Measurements from ENCODE around the gene SUB1. TPM values are rescaled to one million over a fixed set of nuclear protein-coding genes. Genes with fewer than 3 reads are reported as not detected.

Gene SUB1
- polyA plus RNA-seq, 1 donor from 2014 or later, result 1,107 TPM

DNA sequence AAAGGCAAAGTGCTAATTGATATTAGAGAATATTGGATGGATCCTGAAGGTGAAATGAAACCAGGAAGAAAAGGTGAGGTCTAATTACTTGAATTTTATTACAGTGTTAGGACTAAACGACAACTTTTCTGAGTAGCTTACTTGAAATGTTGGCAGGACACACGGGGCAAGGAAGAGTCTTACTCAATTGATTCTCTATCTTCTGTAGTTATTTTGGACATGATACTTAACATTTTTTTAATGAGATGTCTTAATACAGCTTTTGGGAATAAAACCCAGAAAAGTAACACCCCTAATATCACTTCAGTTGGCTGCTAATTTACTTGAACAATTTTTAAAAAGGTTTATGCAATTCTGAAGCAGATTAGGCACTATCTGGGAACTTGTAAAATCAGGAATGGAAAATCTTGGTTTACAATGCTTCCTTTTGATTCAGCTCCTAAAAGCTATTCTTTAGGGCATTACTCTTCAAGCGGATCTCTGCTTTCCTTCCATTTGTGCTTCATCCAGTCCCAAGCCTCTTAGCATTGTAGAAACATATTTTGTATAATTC is 13.7 kb downstream of the SUB1 start:
- peaks cover 39% of the 10 kb centered on the region for H3K79me2 ChIP-seq (replicated peaks; ENCODE audit: insufficient read depth, low read length)
- TF ChIP-seq TAF1 (IDR thresholded peaks at IDR 0.05; ENCODE audit: low read depth) (no peak), EP300 (conservative IDR thresholded peaks at IDR 0.05; ENCODE audit: poor library complexity, severe bottlenecking) (no peak), POLR2AphosphoS5 (IDR thresholded peaks at IDR 0.05) (no peak), EZH2 (IDR thresholded peaks at IDR 0.05; ENCODE audit: borderline replicate concordance, insufficient read depth, low read length, poor library complexity, severe bottlenecking) (no peak), SMC3 (conservative IDR thresholded peaks at IDR 0.05; ENCODE audit: poor library complexity) (no peak), RAD21 (conservative IDR thresholded peaks at IDR 0.05) (no peak), MXI1 (conservative IDR thresholded peaks at IDR 0.05; ENCODE audit: poor library complexity, severe bottlenecking) (no peak)
- TF ChIP-seq, protein P1, sequence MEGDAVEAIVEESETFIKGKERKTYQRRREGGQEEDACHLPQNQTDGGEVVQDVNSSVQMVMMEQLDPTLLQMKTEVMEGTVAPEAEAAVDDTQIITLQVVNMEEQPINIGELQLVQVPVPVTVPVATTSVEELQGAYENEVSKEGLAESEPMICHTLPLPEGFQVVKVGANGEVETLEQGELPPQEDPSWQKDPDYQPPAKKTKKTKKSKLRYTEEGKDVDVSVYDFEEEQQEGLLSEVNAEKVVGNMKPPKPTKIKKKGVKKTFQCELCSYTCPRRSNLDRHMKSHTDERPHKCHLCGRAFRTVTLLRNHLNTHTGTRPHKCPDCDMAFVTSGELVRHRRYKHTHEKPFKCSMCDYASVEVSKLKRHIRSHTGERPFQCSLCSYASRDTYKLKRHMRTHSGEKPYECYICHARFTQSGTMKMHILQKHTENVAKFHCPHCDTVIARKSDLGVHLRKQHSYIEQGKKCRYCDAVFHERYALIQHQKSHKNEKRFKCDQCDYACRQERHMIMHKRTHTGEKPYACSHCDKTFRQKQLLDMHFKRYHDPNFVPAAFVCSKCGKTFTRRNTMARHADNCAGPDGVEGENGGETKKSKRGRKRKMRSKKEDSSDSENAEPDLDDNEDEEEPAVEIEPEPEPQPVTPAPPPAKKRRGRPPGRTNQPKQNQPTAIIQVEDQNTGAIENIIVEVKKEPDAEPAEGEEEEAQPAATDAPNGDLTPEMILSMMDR (IDR thresholded peaks at IDR 0.05; ENCODE audit: poor library complexity, severe bottlenecking), result no peak
- TF ChIP-seq, protein P2, sequence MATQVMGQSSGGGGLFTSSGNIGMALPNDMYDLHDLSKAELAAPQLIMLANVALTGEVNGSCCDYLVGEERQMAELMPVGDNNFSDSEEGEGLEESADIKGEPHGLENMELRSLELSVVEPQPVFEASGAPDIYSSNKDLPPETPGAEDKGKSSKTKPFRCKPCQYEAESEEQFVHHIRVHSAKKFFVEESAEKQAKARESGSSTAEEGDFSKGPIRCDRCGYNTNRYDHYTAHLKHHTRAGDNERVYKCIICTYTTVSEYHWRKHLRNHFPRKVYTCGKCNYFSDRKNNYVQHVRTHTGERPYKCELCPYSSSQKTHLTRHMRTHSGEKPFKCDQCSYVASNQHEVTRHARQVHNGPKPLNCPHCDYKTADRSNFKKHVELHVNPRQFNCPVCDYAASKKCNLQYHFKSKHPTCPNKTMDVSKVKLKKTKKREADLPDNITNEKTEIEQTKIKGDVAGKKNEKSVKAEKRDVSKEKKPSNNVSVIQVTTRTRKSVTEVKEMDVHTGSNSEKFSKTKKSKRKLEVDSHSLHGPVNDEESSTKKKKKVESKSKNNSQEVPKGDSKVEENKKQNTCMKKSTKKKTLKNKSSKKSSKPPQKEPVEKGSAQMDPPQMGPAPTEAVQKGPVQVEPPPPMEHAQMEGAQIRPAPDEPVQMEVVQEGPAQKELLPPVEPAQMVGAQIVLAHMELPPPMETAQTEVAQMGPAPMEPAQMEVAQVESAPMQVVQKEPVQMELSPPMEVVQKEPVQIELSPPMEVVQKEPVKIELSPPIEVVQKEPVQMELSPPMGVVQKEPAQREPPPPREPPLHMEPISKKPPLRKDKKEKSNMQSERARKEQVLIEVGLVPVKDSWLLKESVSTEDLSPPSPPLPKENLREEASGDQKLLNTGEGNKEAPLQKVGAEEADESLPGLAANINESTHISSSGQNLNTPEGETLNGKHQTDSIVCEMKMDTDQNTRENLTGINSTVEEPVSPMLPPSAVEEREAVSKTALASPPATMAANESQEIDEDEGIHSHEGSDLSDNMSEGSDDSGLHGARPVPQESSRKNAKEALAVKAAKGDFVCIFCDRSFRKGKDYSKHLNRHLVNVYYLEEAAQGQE (IDR thresholded peaks at IDR 0.05; ENCODE audit: borderline replicate concordance), result no peak
- no peak overlapping the region for H3K4me3 ChIP-seq (ENCODE audit: low read length)
- H3F3A ChIP-seq (ENCODE audit: insufficient read depth, low read length, poor library complexity, severe bottlenecking), result no peaks in the 10 kb centered on the region
- no peaks in the 10 kb centered on the region for H3K27me3 ChIP-seq (ENCODE audit: insufficient read depth, low read depth, low read length)
- no peak overlapping the region for H3K9ac ChIP-seq (ENCODE audit: low read length)
- no peak overlapping the region for H2AFZ ChIP-seq (ENCODE audit: low read depth, low read length)
- no peaks in the 10 kb centered on the region for H3K9me3 ChIP-seq (ENCODE audit: low read length)
- H3K9me2 ChIP-seq (ENCODE audit: insufficient read depth, low read length), result no peaks in the 10 kb centered on the region
- no peak overlapping the region for H3K27ac ChIP-seq (ENCODE audit: low read length)
- H3K4me2 ChIP-seq (ENCODE audit: low read length), result no peak overlapping the region
- peaks cover 26% of the 10 kb centered on the region for H4K20me1 ChIP-seq (ENCODE audit: insufficient read depth)
- peaks cover 13% of the 10 kb centered on the region for H3K36me3 ChIP-seq (ENCODE audit: insufficient read depth, low read length)

GRCh38 chr5:32600054-32600622 is 14.8 kb downstream of the SUB1 start:
- H3K36me3 ChIP-seq (ENCODE audit: insufficient read depth, low read length), result peaks cover 13% of the 10 kb centered on the region
- no peaks in the 10 kb centered on the region for H3K9me2 ChIP-seq (ENCODE audit: insufficient read depth, low read length)
- H3K27ac ChIP-seq (ENCODE audit: low read length), result no peak overlapping the region
- H3K4me2 ChIP-seq (ENCODE audit: low read length), result no peak overlapping the region
- H3F3A ChIP-seq (ENCODE audit: insufficient read depth, low read length, poor library complexity, severe bottlenecking), result no peaks in the 10 kb centered on the region
- peaks cover 35% of the 10 kb centered on the region for H3K79me2 ChIP-seq (replicated peaks; ENCODE audit: insufficient read depth, low read length)
- H3K9ac ChIP-seq (ENCODE audit: low read length), result no peak overlapping the region
- H2AFZ ChIP-seq (ENCODE audit: low read depth, low read length), result no peak overlapping the region
- H3K27me3 ChIP-seq (ENCODE audit: insufficient read depth, low read depth, low read length), result no peaks in the 10 kb centered on the region
- H3K9me3 ChIP-seq (ENCODE audit: low read length), result no peaks in the 10 kb centered on the region
- H4K20me1 ChIP-seq (ENCODE audit: insufficient read depth), result peaks cover 24% of the 10 kb centered on the region
- no peak overlapping the region for H3K4me3 ChIP-seq (ENCODE audit: low read length)
- TF ChIP-seq EZH2 (IDR thresholded peaks at IDR 0.05; ENCODE audit: borderline replicate concordance, insufficient read depth, low read length, poor library complexity, severe bottlenecking), result no peak
- TF ChIP-seq, protein P2 (IDR thresholded peaks at IDR 0.05; ENCODE audit: borderline replicate concordance), result no peak
- no peak for TF ChIP-seq RAD21 (conservative IDR thresholded peaks at IDR 0.05)
- TF ChIP-seq MXI1 (conservative IDR thresholded peaks at IDR 0.05; ENCODE audit: poor library complexity, severe bottlenecking), result no peak
- TF ChIP-seq EP300 (conservative IDR thresholded peaks at IDR 0.05; ENCODE audit: poor library complexity, severe bottlenecking), result no peak
- TF ChIP-seq POLR2AphosphoS5 (IDR thresholded peaks at IDR 0.05), result no peak
- TF ChIP-seq, protein P1 (IDR thresholded peaks at IDR 0.05; ENCODE audit: poor library complexity, severe bottlenecking), result no peak
- TF ChIP-seq SMC3 (conservative IDR thresholded peaks at IDR 0.05; ENCODE audit: poor library complexity), result no peak
- TF ChIP-seq TAF1 (IDR thresholded peaks at IDR 0.05; ENCODE audit: low read depth), result no peak
